SKM-1 treated with dmso at 0.1 percent for 144 hours (cell line): ENCODE results near the gene CLVS2.

ENCODE experiments used
- DNase-seq: peaks from one replicate; lab custom pipeline; 2025; ENCODE audit not compliant: unreplicated experiment; lab: John Stamatoyannopoulos, UW

Gene CLVS2

DNA sequence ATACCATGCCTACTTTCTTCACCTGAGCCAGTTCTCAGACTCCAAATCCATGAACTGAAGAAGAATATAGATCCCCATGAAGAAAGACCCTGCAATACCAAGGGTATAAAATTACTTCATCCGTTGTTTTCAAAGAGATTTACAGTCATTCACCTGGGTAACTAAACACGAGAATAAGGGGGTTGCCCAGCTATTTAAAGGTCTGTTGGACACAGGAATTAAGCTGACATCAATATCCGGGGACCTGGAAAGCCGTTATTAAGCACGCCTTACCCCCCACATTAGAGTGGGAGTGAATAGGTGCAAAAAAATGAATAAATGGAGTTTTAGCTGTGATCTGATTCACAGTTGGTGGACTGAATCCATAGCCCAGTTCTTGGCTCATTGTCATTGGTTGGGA is 28.9 kb downstream of the CLVS2 start:
- no peak for DNase-seq

DNA sequence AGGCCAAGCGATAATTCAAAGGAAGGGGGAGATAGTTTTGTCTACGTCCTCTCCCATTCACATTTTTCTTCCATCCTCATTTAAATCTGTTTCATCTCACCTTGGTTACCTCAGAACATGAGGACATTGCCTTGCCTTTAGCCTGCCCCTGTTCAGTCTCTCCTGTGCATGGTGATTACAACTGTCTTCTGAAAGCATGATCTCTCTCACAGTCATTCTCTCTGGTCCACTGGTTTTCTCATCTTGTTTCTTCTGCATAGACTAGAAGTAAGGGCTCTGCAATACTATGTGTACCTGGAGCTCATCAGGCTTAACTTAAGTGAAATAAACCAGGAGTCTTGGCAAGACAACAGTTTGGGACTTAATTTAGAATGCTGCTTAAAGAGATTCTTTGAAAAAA is 31.4 kb downstream of the CLVS2 start:
- no peak for DNase-seq

DNA sequence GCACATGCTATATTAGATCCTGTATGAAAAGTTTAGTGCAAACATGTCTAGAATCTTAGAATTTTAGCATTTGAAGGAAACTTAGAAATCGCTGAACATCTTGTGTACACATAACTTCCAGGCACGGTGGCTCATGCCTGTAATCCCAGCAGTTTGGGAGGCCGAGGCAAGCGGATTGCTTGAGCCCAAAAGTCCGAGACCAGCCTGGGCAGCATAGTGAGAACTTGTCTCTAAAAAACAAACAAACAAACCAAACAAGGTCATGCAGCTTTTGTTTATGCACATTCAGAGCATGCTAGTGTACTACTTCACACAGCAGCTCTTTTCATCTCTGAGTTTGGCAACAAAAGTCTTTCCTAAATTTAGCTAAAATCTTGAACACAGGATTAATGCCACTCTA is 32.2 kb downstream of the CLVS2 start:
- no peak for DNase-seq

DNA sequence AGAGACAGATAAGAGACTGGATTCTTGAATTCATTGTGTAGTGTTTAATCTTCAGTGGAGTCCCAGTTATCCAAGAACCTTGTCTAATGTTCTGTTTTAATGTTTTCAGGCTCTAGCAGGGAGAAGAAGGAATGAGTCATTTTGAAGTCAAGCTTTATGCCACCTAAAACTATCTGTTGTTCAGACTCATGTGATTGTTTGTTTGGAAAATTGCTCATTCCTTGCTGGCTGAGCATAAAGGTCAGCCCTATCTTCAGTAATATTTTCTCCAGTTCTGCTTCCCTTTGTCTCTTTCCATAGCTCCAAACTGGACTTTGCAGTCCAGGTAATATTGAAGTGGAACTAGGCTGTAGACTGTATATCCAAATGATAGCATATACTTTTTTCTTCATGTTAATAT is 34.2 kb downstream of the CLVS2 start:
- DNase-seq: no peak

- no peak for DNase-seq
Observed at GRCh38 chr6:123036648-123037047, 40.6 kb downstream of the CLVS2 start.

DNA sequence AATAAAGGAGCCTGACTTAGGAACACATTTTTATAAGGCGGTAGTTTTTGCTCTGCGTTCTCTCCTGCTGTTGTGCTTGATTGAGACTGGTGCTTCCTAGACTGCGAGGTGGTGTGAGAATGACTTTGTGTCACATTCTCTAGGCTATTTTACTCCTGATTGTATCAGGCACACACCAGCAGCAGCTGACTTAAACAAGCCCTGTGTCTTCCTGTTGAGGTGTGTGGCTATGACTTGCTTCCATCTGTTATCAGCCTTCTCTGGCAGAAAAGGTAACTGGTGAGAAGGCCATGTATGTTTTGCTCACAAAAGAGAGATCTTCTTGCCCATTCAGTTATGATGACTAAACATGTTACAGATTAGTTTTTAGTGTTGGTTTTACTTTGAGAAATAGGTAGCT is 43.4 kb downstream of the CLVS2 start:
- DNase-seq: no peak

DNA sequence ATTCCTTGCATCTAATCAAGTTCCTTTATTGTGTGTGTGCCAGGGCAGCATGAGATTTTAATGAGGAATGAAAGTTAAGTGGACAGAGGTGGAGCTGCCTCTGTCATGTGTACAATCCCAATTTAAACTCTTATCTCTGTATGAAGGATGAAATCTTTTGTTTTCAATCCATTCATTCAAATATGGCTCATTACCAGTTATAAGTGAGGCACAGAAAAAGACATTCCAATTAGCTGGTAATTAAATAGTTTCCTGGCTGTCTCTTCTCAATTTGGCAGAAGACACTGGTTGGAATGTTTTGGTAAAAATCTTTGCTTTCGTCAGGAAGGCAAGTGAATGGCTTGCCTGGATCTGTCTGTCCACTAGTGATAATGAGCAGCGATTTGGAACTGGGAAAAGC is 46.4 kb downstream of the CLVS2 start:
- no peak for DNase-seq

GRCh38 chr6:123044341-123044860 is 48.4 kb downstream of the CLVS2 start:
- no peak for DNase-seq

DNA sequence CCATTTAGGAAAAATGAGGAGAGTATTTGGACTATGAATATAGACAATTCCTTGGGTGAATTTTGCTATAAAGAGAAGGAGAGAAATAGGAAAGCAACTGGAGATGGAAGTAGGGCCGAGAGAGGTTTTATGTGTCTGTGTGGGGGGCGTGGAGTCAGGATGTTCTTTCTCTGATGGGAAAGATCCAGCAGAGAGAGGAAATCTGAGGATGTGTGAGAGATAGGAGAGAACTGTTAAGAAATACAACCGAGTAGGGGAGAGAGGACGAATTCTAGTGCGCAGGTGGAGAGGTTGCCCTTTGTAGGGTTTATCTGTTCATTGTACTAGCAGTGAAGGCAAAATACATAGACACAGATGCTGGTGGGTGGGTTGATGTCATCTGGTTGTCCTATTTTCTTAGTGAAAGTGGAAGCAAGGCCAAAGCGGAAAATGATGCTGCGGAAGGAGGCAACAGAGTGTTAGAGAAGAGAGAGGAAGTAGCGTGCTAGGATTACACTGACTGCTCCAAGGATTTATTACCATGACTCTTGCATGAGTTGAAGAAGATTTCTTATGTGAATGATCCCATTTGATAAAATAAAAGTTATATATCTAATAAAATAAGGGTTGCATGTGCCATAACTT is 57.7 kb downstream of the CLVS2 start:
- DNase-seq: no peak

GRCh38 chr6:123055256-123055655 is 59.2 kb downstream of the CLVS2 start:
- DNase-seq: no peak

DNA sequence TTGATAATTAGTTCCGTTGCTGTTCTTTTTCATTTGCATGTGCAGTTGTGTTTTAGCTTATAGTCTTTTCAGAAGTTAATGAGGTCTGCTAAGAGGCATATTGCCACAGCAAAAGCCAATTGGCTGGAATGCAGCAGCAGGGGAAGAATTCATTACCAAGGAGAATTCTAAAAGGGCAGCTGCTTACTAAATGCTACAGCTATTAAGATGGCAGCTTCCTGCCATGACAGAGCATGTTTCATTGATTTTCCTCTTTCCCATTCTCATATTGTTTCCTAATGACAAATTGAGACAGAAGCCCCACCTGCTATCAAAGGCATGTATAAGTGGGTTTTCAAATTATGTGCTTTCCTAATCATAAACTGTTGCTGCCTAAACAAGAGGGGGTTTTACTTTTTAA is 66.6 kb downstream of the CLVS2 start:
- DNase-seq: no peak

DNA sequence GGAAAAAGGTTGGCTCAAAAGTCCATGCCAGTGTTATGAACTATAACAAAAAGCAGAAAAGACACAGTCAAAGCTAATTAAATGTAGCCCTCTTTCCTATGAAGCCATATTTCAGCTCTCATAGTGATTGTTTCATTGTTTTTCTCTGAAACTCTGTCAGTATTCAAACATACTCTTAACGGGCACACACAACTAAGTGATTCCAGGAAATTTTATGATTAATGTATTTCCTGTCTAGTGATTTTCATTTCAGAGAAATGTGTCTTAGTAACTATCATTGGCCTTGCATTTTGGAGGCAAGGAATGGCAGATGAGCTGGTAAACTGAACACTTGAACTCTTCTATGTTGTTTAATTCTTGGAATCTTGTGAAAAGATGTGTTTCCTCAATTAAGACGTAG is 68.0 kb downstream of the CLVS2 start:
- no peak for DNase-seq

GRCh38 chr6:123074616-123075015 is 78.6 kb downstream of the CLVS2 start:
- no peak for DNase-seq

- no peak for DNase-seq
Observed at GRCh38 chr6:123085403-123085802, 89.4 kb downstream of the CLVS2 start.

DNA sequence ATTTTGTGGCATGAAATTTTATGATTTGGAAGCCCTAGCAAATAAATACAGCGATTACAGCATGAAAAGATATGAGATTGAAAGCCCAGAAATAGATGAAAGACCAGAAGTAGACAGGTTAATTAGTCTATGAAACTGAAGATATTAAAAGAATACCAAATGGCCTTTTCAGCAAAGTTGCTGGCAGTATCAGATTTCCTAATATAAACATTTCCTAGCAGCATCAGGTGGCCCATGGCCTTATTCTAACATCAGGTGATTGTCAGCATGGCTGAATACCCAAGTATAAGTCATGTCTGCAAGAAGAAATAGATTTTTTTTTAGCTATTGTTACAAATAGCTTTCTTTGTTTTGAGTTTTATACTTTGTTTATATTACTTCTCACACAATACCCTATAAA is 93.2 kb downstream of the CLVS2 start:
- DNase-seq: no peak

DNA sequence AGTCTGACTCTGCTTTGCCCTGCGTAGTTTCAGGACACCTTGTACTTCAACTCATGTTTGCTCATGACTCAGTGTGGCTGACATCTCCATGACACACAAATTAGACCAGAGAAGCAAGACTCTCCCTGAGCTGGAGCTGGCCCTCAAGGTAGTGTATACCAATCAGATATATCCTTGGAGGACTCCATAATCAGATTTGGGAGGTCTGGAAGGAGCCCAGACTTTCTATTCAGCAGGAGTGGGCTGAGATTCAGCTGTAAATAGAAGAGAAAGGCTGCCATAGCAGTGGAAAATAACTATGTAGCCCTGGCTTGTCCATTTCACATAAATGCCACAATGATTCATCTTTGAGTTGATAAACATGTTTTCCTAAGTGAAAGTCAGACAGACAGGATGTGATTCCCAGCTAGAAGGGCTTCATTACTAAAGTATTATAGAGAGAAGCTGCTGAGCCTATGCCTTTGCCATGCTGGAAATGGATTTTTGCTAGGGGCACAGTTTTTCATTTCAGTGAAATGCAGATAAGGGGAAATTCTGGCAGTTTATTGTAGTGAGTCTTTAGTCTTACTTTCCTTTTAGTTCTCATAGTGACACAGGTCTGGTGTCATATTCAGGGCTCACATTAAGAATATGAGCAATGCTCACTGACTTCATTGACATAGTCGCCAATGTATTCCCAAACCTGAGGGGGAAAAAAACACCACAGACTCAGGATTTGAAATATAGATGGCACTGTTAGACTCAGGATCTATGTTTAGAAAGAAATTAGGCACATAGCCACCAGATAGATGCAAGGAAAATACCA is 95.3 kb downstream of the CLVS2 start:
- DNase-seq: no peak

- no peak for DNase-seq
Observed at GRCh38 chr6:123091896-123092271, 95.8 kb downstream of the CLVS2 start.

GRCh38 chr6:123094795-123095194 is 98.8 kb downstream of the CLVS2 start:
- no peak for DNase-seq

- DNase-seq: no peak
Observed at GRCh38 chr6:123105561-123105960, 109.5 kb downstream of the CLVS2 start.

DNA sequence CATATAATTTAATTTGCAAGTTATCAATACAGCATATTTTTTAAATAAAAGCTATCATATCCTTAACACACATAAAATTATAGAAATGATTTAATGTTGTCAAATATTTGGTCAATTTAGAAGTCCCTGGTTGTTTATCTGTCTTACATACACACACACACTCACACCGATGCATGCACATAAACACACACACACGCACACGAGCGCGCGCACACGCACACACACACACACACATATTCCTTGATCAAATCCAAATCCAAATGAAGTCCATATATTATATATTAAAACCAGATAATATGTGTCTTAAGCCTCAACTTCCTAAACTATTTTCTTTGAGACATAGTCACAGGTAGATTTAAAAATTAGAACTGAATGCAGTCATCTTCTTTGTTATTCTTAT is 120.3 kb downstream of the CLVS2 start:
- no peak for DNase-seq

DNA sequence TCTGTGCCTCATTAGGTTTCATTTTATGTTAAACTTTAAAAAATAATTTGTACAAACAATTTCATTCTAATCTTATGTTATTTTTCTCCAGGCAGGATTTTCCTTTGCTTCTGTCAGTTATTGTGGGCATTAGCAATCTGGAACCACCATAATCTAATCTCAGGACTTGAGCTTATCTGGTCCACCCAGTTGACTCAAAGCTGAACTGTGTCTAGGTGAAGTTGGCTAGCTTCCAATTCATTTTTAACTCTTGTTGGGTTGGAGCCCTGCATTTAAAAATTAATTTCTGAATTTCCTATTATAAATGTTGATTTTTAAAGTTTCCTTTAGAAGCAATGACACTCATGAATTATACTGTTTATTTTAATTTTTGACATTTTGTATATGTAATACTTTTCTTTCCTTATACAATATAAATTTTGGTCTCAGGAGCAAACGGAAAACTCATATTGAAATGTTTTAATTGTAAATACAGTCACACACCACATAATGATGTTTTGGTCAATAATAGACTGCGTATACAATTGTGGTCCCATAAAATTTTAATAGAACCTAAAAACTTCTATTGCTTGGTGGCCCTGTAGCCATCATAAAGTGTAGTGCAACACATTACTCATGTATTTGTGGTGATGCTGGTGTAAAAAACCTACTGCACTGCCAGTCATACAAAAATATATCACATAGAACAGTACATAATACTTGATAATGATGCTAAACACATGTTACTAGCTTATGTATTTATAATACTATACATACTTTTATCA is 121.3 kb downstream of the CLVS2 start:
- DNase-seq: no peak

DNA sequence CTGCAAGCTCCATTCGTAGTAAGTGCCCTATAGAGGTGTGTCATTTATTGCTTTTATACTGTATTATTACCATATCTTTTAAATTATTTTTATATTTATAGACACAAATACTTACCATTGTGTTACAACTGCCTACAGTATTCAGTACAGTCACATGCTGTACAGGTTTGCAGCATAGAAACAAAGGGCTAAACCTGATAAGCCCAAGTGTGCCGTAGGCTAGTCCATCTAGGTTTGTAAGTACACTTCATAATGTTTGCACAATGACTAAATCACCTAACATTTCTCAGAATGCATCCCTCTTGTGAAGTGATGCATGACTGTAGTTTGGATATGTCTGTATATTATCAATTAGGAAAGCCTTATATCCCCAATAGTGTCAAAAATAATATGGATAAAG is 122.8 kb downstream of the CLVS2 start:
- no peak for DNase-seq
